ENCODE data around the gene SLC1A5. TPM values are rescaled to one million over a fixed set of nuclear protein-coding genes. Genes with fewer than 3 reads are reported as not detected.

SLC1A5 gene
- total RNA-seq, 1 experiment from 2014 or later = 239 TPM

DNA sequence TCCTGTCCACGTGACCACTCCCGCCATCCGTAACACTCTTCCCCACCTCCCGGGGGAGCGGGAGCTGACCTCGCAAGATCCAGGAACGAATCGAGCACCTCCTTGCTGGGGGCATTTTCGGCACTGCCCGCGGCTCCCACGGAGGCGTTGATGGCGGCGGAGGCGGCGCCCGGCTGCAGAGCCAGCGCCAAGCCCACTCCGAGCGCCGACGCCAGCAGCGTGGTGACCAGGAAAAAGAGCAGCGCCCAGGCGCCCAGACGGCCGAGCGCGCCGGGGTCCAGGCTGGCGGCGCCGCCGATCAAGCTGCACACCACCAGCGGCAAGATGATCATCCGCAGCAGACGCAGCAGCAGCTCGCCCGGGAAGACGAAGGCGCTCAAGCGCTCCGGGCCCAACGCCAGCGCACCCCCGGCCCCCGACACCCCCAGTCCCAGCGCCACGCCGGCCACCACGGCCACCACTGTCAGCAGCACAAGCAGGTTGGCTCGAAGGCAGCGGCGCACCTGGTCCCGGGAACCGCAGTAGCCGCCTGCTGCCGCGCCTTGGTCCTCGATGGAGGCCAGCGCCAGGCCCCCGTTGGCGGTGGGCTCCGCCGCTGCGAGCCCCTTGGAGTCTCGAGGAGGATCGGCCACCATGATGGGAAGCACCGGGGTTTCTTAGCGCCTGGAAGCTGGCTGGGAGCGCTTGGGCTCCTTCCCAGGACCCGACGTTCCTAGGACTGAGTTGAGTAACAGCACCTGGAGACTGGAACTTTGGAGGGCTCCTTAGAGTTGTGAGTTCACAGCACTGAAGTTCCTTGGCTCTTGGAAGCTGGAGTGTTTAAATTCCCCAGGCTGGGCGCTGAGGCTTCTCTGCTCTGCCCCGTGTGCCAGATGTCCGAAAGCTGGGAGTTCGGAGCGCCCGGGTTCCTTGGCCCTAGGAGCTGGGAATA is 798 bp downstream of the SLC1A5 start (continued):
- TF ChIP-seq ZNF317 (CRISPR knock-in tag; IDR thresholded peaks at IDR 0.05; ENCODE audit: borderline replicate concordance, low read depth) (no peak), ZNF281 (CRISPR knock-in tag; IDR thresholded peaks at IDR 0.05) (no peak), ZNF219 (CRISPR knock-in tag; IDR thresholded peaks at IDR 0.05; ENCODE audit: borderline replicate concordance) (no peak), E2F4 (CRISPR knock-in tag; IDR thresholded peaks at IDR 0.05; ENCODE audit: borderline replicate concordance, low read depth) (0 out of 2 replicates have a peak, but pooled peaks have one; percentile 40), ATF2 (CRISPR knock-in tag; IDR thresholded peaks at IDR 0.05; ENCODE audit: borderline replicate concordance, low read depth) (no peak), IRF2 (CRISPR knock-in tag; IDR thresholded peaks at IDR 0.05; ENCODE audit: borderline replicate concordance, low read depth) (no peak), EMX1 (CRISPR knock-in tag; IDR thresholded peaks at IDR 0.05) (no peak), HMGA2 (CRISPR knock-in tag; IDR thresholded peaks at IDR 0.05) (no peak), ZNF263 (CRISPR knock-in tag; IDR thresholded peaks at IDR 0.05; ENCODE audit: low read depth) (no peak), TEAD1 (CRISPR knock-in tag; IDR thresholded peaks at IDR 0.05) (no peak), ZNF671 (CRISPR knock-in tag; IDR thresholded peaks at IDR 0.05) (no peak), ZNF512 (CRISPR knock-in tag; IDR thresholded peaks at IDR 0.05; ENCODE audit: borderline replicate concordance) (no peak), RORB (CRISPR knock-in tag; IDR thresholded peaks at IDR 0.05) (no peak), JAZF1 (CRISPR knock-in tag; IDR thresholded peaks at IDR 0.05) (no peak), TP53 (CRISPR knock-in tag; IDR thresholded peaks at IDR 0.05) (no peak; the same call in 1 of the 2 replicates), CREM (CRISPR knock-in tag; IDR thresholded peaks at IDR 0.05) (no peak), NFE2L1 (CRISPR knock-in tag; IDR thresholded peaks at IDR 0.05) (no peak), FOXP4 (CRISPR knock-in tag; IDR thresholded peaks at IDR 0.05) (no peak; the same call in 1 of the 2 replicates), GRHL2 (CRISPR knock-in tag; IDR thresholded peaks at IDR 0.05; ENCODE audit: insufficient replicate concordance, severe bottlenecking) (no peak), ZMAT4 (CRISPR knock-in tag; IDR thresholded peaks at IDR 0.05) (no peak), FOXJ3 (CRISPR knock-in tag; IDR thresholded peaks at IDR 0.05; ENCODE audit: borderline replicate concordance) (no peak)
- TF ChIP-seq, protein P1, sequence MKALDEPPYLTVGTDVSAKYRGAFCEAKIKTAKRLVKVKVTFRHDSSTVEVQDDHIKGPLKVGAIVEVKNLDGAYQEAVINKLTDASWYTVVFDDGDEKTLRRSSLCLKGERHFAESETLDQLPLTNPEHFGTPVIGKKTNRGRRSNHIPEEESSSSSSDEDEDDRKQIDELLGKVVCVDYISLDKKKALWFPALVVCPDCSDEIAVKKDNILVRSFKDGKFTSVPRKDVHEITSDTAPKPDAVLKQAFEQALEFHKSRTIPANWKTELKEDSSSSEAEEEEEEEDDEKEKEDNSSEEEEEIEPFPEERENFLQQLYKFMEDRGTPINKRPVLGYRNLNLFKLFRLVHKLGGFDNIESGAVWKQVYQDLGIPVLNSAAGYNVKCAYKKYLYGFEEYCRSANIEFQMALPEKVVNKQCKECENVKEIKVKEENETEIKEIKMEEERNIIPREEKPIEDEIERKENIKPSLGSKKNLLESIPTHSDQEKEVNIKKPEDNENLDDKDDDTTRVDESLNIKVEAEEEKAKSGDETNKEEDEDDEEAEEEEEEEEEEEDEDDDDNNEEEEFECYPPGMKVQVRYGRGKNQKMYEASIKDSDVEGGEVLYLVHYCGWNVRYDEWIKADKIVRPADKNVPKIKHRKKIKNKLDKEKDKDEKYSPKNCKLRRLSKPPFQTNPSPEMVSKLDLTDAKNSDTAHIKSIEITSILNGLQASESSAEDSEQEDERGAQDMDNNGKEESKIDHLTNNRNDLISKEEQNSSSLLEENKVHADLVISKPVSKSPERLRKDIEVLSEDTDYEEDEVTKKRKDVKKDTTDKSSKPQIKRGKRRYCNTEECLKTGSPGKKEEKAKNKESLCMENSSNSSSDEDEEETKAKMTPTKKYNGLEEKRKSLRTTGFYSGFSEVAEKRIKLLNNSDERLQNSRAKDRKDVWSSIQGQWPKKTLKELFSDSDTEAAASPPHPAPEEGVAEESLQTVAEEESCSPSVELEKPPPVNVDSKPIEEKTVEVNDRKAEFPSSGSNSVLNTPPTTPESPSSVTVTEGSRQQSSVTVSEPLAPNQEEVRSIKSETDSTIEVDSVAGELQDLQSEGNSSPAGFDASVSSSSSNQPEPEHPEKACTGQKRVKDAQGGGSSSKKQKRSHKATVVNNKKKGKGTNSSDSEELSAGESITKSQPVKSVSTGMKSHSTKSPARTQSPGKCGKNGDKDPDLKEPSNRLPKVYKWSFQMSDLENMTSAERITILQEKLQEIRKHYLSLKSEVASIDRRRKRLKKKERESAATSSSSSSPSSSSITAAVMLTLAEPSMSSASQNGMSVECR (CRISPR knock-in tag; IDR thresholded peaks at IDR 0.05; ENCODE audit: borderline replicate concordance) = peak; percentile 39; the same call in 1 of the 2 replicates
